NT2/D1 (cell line): ENCODE data around the gene BLTP3B.
"Not testable (repeated sequence)": the region's sequence is repeated elsewhere in the genome, so short reads cannot be mapped to it uniquely, and the experiment has no call there.

ENCODE experiments used
- DNase-seq: peaks from one replicate; pipeline ENCODE4 v3.0.0-alpha.2; 2011; ENCODE audit warnings: low read depth, low spot score
- H3K27me3 ChIP-seq: 2 replicates; pipeline ENCODE4 v1.6.0; 2011; ENCODE audit warnings: mild to moderate bottlenecking; ENCODE audit not compliant: insufficient read length, insufficient read depth
- H3K36me3 ChIP-seq: 2 replicates; pipeline ENCODE4 v1.6.1; 2011; ENCODE audit warnings: mild to moderate bottlenecking, low read length, mixed read lengths; ENCODE audit not compliant: insufficient read depth, insufficient read length
- H3K4me1 ChIP-seq: 2 replicates; pipeline ENCODE4 v1.5.1; 2011; ENCODE audit not compliant: insufficient read depth, insufficient read length
- H3K4me3 ChIP-seq: 2 replicates; pipeline ENCODE4 v1.5.1; 2011; ENCODE audit warnings: low read depth; ENCODE audit not compliant: insufficient read length
- H3K9ac ChIP-seq: 2 replicates; pipeline ENCODE4 v1.6.0; 2011; ENCODE audit warnings: low read depth; ENCODE audit not compliant: insufficient read length
- H3K9me3 ChIP-seq: 2 replicates; pipeline ENCODE4 v1.5.1; 2011; ENCODE audit warnings: mild to moderate bottlenecking, low read length; ENCODE audit not compliant: insufficient read depth
- SUZ12 ChIP-seq: IDR thresholded peaks from 2 replicates; pipeline ENCODE4 v1.6.1; 2011; ENCODE audit not compliant: insufficient read length, insufficient read depth; ENCODE audit errors: extremely low read depth
- YY1 ChIP-seq: IDR thresholded peaks from 2 replicates; pipeline ENCODE4 v1.6.1; 2011; ENCODE audit not compliant: insufficient read length, insufficient read depth
- ZNF274 ChIP-seq: IDR thresholded peaks from 2 replicates; pipeline ENCODE4 v1.6.1; 2011; ENCODE audit warnings: mild to moderate bottlenecking, low read depth, low read length

BLTP3B gene

GRCh38 chr12:100142851-100143559 lies at the start of gene BLTP3B:
Gene BLTP3B, minus strand, starts transcription at chr12:100142874. Its CDS starts 239 bp downstream, at chr12:100142635.
- H3K4me3 ChIP-seq = peak within 1 kb of the TSS; percentile 96
- TF ChIP-seq ZNF274 = no peak
- H3K27me3 ChIP-seq = no peaks in the 10 kb centered on the region
- H3K9me3 ChIP-seq = peaks cover 11% of the 10 kb centered on the region; the same call in 1 of the 2 replicates
- no peaks in the 10 kb centered on the region for H3K36me3 ChIP-seq
- H3K9ac ChIP-seq = peak within 1 kb of the TSS; percentile 98
- H3K4me1 ChIP-seq = no peaks in the 10 kb centered on the region
- DNase-seq = peak; percentile 84

GRCh38 chr12:100189636-100190394 lies 47.1 kb upstream of the BLTP3B start:
- Histone ChIP-seq H3K36me3 (no peaks in the 10 kb centered on the region), H3K4me3 (no peak overlapping the region), H3K4me1 (no peaks in the 10 kb centered on the region), H3K9me3 (peaks cover 5% of the 10 kb centered on the region; the same call in 1 of the 2 replicates), H3K27me3 (no peaks in the 10 kb centered on the region), H3K9ac (no peak overlapping the region)
- no peak for DNase-seq
- TF ChIP-seq YY1 (no peak), ZNF274 (no peak), SUZ12 (no peak)

GRCh38 chr12:100188888-100189635 lies 46.4 kb upstream of the BLTP3B start:
- DNase-seq, H3K9me3 ChIP-seq, H3K9ac ChIP-seq, H3K4me1 ChIP-seq, H3K36me3 ChIP-seq, H3K27me3 ChIP-seq, H3K4me3 ChIP-seq: not testable (repeated sequence)

- Histone ChIP-seq H3K36me3 (no peaks in the 10 kb centered on the region), H3K4me3 (no peak overlapping the region), H3K27me3 (no peaks in the 10 kb centered on the region), H3K4me1 (no peaks in the 10 kb centered on the region), H3K9ac (no peak overlapping the region), H3K9me3 (peaks cover 5% of the 10 kb centered on the region; the same call in 1 of the 2 replicates)
- DNase-seq = no peak
- TF ChIP-seq ZNF274 (no peak), SUZ12 (no peak), YY1 (no peak)
Measured at GRCh38 chr12:100187857-100188519, 45.3 kb upstream of the BLTP3B start.

GRCh38 chr12:100187068-100187467 lies 44.4 kb upstream of the BLTP3B start:
- DNase-seq = no peak
- Histone ChIP-seq H3K4me3 (no peak overlapping the region), H3K4me1 (no peaks in the 10 kb centered on the region), H3K36me3 (no peaks in the 10 kb centered on the region), H3K27me3 (no peaks in the 10 kb centered on the region), H3K9me3 (peaks cover 5% of the 10 kb centered on the region; the same call in 1 of the 2 replicates), H3K9ac (no peak overlapping the region)
- TF ChIP-seq ZNF274 = no peak
- TF ChIP-seq SUZ12 = no peak
- TF ChIP-seq YY1 = no peak

- Histone ChIP-seq H3K36me3 (no peaks in the 10 kb centered on the region), H3K4me1 (no peaks in the 10 kb centered on the region), H3K27me3 (no peaks in the 10 kb centered on the region), H3K4me3 (no peak overlapping the region), H3K9me3 (peaks cover 5% of the 10 kb centered on the region; the same call in 1 of the 2 replicates), H3K9ac (no peak overlapping the region)
- no peak for DNase-seq
- TF ChIP-seq SUZ12 = no peak
- TF ChIP-seq ZNF274 = no peak
- no peak for TF ChIP-seq YY1
Measured at GRCh38 chr12:100186071-100186470, 43.4 kb upstream of the BLTP3B start.
